Upper lobe of left lung (tissue), 4 donors: ENCODE results near the gene MPEG1.

Source experiments
- EP300 ChIP-seq, 4 donors: sonication (generic); formaldehyde crosslinking; IDR thresholded peaks; one replicate each; pipeline ENCODE4 v1.5.1; 2017; ENCODE audit warnings: antibody characterized with exemption in 4 of 4, control low read depth in 2 of 4
- POLR2A ChIP-seq, 4 donors: fragments of 450-650 bp; IDR thresholded peaks; one replicate each; pipeline ENCODE4 v1.5.1; 2016 to 2017; ENCODE audit warnings: antibody characterized with exemption in 4 of 4, mild to moderate bottlenecking in 2 of 4
- TF ChIP-seq, protein P1 (sequence below), 6 experiments: fragments of 450-650 bp in 4 of 6; fragments of 200-600 bp in 2 of 6; sonication (generic) in 2 of 6; IDR thresholded peaks; one replicate each; pipeline ENCODE4 v1.5.1; 2016 to 2019; ENCODE audit warnings: antibody characterized with exemption in 6 of 6

- TF ChIP-seq, protein P1, sequence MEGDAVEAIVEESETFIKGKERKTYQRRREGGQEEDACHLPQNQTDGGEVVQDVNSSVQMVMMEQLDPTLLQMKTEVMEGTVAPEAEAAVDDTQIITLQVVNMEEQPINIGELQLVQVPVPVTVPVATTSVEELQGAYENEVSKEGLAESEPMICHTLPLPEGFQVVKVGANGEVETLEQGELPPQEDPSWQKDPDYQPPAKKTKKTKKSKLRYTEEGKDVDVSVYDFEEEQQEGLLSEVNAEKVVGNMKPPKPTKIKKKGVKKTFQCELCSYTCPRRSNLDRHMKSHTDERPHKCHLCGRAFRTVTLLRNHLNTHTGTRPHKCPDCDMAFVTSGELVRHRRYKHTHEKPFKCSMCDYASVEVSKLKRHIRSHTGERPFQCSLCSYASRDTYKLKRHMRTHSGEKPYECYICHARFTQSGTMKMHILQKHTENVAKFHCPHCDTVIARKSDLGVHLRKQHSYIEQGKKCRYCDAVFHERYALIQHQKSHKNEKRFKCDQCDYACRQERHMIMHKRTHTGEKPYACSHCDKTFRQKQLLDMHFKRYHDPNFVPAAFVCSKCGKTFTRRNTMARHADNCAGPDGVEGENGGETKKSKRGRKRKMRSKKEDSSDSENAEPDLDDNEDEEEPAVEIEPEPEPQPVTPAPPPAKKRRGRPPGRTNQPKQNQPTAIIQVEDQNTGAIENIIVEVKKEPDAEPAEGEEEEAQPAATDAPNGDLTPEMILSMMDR (IDR thresholded peaks at IDR 0.05) = no peak
- TF ChIP-seq POLR2A (IDR thresholded peaks at IDR 0.05) (no peak), EP300 (IDR thresholded peaks at IDR 0.05) (no peak)
These were observed 14.0 kb downstream of the MPEG1 start for GRCh38 chr11:59198726-59199125.
